Fibroblast of mammary gland (primary cell): Measurements from ENCODE around the gene TMEM252.

Source experiments
- DNase-seq: peaks from one replicate; pipeline ENCODE4 v3.0.0-alpha.2; 2010; ENCODE audit warnings: low read depth
- H3K4me3 ChIP-seq: 2 replicates; pipeline ENCODE4 v1.5.1; 2011; ENCODE audit warnings: low read depth, mild to moderate bottlenecking, low read length, moderate library complexity; ENCODE audit not compliant: control insufficient read depth
- TF ChIP-seq, protein P1 (sequence below): conservative IDR thresholded peaks from 2 replicates; pipeline ENCODE4 v1.5.1; 2011; ENCODE audit warnings: low read depth, low read length, inconsistent platforms; ENCODE audit not compliant: control insufficient read depth, insufficient read depth

Gene TMEM252

DNA sequence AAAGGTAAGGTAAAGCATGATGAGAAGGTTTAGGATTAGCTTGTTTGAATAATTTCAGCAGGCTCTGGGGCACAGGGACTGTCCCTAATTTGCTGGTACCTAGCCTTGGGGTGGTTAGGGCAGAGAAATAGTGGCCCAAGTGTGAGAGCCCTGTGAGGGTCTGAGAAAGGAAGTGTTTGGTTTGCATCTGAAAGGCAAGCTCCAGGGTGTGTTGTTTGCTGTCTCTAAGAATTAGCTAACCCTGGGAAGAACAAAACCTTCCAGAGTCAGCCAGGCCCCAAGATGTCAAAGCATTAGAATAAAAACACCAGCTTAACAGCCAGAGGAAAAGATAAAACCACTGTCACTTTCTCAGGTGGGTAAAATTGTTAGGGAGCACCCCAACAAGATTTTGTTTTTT is 31.0 kb downstream of the TMEM252 start:
- DNase-seq = no peak
- TF ChIP-seq, protein P1, sequence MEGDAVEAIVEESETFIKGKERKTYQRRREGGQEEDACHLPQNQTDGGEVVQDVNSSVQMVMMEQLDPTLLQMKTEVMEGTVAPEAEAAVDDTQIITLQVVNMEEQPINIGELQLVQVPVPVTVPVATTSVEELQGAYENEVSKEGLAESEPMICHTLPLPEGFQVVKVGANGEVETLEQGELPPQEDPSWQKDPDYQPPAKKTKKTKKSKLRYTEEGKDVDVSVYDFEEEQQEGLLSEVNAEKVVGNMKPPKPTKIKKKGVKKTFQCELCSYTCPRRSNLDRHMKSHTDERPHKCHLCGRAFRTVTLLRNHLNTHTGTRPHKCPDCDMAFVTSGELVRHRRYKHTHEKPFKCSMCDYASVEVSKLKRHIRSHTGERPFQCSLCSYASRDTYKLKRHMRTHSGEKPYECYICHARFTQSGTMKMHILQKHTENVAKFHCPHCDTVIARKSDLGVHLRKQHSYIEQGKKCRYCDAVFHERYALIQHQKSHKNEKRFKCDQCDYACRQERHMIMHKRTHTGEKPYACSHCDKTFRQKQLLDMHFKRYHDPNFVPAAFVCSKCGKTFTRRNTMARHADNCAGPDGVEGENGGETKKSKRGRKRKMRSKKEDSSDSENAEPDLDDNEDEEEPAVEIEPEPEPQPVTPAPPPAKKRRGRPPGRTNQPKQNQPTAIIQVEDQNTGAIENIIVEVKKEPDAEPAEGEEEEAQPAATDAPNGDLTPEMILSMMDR = no peak
- H3K4me3 ChIP-seq = no peak overlapping the region

DNA sequence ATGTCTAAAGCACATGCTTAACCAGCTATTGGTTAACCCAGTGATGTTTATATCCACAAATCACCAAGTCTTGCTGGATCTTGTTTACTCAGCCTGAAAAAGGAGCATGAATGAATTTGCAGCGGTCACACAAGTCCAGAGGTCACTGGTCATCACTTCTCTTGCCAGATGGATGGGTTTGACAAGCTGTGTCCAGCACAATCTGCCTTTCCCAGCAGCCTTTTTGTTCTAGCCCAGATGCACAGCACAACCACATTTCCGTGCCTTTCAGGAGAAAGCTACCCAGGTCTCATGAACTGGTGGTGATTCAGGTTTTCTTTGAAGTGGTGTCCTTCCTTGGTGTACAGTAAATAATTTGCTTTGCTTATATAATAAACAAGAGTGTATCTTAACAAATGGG is 32.1 kb downstream of the TMEM252 start:
- TF ChIP-seq, protein P1 = no peak
- DNase-seq = no peak
- H3K4me3 ChIP-seq = no peak overlapping the region

DNA sequence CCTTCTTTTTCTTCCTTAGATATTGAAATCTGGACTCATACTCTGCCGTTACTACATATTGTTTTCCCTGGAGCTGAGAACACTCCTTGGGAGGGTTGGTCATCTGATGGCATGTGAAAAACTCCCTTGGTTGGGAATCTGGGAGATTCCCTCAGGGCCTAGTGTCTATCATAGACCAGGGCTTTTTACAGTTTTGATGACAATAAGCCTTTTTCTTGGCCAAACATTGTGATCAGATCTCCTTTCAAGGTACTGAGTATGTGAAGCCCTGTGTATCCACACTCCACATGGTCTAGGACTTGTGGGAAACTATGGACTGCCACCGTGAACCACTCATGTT is 32.9 kb downstream of the TMEM252 start:
- TF ChIP-seq, protein P1 = no peak
- DNase-seq = no peak
- H3K4me3 ChIP-seq = no peak overlapping the region

DNA sequence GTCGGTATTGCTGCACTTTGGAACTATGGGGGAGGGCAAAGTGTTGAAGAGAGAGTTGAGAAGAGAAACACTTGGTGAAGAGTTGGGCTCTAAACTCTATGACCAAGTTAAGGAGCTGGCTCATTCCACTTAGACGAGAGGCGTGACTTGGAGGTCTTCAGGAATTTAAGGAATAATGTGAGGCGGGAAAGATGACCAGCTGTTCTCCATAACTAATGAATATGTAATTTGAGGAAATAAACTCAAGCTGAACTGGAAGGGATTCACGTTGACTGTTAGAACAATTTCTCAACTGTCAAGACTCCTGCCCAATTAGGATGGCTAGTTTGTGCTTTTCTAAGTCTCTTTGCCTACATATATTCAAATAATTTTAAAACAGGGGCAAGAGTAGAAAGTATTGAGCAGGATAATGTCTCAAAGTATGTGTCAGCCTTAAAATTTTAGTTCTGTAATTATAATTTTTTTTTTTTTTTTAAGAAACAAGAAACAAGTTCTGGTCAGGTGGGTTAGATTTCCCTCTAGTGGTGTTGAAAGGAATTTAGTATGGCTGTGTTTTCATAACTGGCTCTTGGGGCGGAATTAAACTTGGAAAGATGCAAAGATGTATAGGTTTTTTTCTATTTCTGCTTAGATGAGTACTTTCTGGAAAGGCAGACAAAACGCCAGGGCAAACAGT is 33.4 kb downstream of the TMEM252 start:
- TF ChIP-seq, protein P1 = peak; percentile 51
- DNase-seq = peak; percentile 40
- H3K4me3 ChIP-seq = no peak overlapping the region

DNA sequence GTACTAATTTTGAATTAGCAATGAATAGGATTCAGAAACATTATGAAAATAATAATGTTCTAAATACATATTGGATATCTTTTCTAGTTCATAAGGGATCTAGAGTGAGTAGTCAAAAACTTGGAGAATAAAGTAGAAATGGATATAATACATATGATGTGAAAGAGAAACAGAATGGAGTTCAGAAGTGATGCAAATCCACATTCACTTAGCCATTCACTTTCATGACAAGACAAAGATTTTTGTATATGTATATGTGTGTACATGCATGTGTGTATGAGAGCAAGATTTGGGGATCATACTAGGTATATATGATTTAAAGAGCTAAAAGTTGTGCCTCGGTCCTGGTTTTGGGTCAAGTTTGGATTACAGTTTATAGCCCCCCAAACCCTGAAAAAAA is 34.1 kb downstream of the TMEM252 start:
- no peak overlapping the region for H3K4me3 ChIP-seq
- DNase-seq = no peak
- TF ChIP-seq, protein P1 = no peak

DNA sequence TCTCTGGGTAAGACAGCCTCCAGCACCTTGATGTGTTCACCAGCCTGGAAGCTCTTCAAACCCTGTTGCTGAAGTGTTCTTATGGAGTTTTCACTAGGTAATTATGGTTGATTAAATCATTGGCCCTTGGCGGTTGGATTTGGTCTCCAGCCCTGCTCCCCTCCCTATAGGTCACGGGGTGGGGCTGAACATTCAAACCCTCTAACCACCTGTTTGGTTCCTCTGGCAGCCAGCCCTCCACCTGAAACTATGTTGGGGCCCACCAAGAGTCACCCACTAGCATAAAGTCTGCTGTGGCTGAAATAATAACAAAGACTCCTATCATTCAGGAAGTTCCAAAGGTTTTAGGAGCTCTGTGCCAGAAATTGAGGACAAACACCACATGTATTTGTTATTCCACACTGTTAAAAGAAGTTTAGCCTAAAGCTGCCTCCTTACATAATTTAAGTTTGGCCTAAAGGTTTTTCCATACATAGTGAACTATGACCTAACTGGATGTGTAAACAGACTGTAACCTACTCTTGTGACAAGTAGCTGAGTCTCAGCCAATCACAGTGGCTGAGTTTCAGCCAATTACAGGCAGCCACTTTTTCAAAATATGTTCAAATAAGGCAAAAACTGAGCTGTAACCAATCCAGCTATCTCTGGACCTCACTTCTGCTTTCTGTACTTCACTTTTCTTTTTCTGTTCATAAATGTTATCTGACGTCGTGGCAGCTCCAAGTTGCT is 34.8 kb downstream of the TMEM252 start:
- TF ChIP-seq, protein P1 = no peak

More for the DNA sequence above, 34.8 kb downstream of the TMEM252 start:
- peak; percentile 7 for DNase-seq
- no peak overlapping the region for H3K4me3 ChIP-seq
